Fibroblast of skin of scalp (primary cell): ENCODE measurements around the gene MAK.
"Not testable (repeated sequence)": the region's sequence is repeated elsewhere in the genome, so short reads cannot be mapped to it uniquely, and the experiment has no call there.

Experiments
- DNase-seq: peaks from one replicate; pipeline ENCODE4 v3.0.0-alpha.2; 2013

MAK gene

DNA sequence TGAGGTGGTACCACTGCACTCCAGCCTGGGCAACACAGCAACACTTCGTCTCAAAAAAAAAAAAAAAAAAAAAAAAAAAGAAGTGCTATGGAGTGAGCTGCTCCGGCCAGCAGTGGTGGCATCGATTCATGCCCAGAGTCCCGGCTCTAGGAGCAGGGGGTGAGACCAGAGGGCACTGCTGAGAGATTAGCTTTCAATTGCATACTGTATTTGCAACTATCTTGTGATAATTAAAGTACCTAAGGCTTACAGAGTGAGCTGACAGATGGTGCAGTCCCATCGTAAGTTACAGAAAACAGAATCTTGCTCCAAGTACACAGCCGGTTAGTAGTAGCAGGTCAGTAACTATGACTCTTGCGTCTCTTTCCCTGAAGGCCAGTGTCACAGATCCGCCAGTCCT lies 59.3 kb downstream of the MAK start:
- no peak for DNase-seq

GRCh38 chr6:10778230-10778629 lies 60.1 kb downstream of the MAK start:
- DNase-seq: no peak

- DNase-seq: no peak
These were observed 66.9 kb downstream of the MAK start for GRCh38 chr6:10771371-10771894.

- DNase-seq: no peak
These were observed 68.9 kb downstream of the MAK start for GRCh38 chr6:10769419-10769818.

- DNase-seq: no peak
These were observed 75.3 kb downstream of the MAK start for GRCh38 chr6:10763006-10763405.

GRCh38 chr6:10759884-10760329 lies 78.4 kb downstream of the MAK start:
- peak; percentile 13 for DNase-seq

DNA sequence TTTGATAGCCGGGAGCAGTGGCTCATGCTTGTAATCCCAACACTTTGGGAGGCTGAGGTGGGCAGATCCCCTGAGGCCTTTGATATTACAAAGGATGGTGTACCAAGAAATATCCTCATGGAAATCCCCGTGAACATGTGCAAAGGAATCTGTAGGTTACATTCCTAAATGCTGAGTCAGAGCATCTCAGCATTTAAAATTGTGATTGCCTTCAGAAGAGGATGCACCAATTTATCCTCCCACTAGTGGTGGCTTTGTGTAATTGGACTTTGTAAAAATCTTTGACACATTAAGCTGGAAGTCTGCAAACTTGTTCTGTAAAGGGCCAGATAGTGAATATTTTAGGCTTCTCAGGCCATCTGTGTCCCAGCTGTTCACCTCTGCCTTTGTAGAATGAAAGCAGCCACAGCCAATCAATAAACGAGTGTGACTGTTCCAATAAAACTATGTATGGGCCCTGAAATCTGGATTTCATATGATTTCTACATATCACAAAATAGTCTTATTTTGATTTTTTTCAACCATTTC lies 79.0 kb downstream of the MAK start:
- DNase-seq: peak; percentile 84

DNA sequence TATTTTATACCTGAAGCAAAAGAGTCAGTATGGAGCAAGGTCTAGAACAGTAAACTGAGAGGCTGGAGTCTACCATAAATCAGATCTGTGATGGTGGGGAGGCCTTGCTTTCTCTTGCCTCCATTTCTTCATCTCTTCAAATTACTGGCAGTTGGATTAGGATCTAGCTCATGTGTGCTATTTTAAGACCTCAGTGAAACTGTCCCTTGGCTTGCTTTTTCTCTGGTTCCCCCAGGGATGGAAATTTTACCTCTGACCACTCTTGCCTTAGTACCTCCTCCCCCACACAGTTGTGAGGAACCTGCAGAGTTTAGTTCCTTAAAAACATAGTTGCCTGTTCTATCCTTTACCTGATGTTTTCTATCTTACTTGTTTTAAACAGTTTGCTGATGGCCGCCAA lies 82.3 kb downstream of the MAK start:
- DNase-seq: no peak

- not testable (repeated sequence) for DNase-seq
These were observed 86.6 kb downstream of the MAK start for GRCh38 chr6:10751757-10752156.

- not testable (repeated sequence) for DNase-seq
These were observed 87.8 kb downstream of the MAK start for GRCh38 chr6:10750568-10750967.

DNA sequence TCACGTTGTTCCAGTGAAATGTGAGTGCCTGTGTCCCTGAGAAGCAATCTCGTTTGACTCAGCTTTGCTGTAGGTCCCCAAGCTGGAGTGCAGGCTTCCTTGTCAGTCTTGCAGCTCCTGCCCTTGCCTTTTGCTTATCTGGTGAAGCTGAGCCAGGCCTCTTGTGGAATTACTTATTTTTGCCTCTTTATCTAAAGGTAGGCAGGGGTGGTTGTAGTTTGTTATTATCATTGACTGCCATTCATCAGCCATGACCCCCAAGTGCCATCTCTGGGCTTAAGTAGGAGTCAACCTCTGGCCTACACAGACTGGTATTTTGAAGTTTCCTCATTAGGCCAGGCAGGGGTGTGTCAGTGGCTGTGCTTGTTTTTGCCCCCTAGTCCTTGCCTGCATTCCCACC lies 88.6 kb downstream of the MAK start:
- DNase-seq: no peak

GRCh38 chr6:10747251-10747972 lies 90.9 kb downstream of the MAK start, which contains the start of gene TMEM14B:
Gene TMEM14B, plus strand, starts transcription at chr6:10747805. Its CDS starts 1,441 bp downstream, at chr6:10749246.
- DNase-seq: peak; percentile 96

- DNase-seq: no peak
These were observed 91.5 kb downstream of the MAK start for GRCh38 chr6:10746915-10747250.

DNA sequence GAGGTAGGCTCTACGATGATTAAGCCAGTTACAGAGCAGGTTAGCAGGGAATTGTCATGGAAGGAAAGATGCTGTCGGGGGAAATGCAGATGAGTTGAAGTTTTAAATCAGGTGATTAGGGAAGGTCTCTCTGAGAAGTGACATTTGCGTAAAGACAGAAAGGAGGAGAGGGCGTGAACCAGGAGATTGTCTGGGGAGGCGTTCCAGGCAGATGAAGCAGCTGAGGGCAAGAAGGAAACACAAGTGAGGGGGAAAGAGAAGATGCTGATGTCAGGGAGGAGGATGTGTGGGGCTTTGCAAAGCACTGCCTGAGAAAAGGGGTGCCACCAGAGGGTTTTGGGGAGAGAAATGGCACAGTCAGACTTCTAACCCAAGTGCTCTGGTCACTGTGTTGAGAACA lies 93.2 kb downstream of the MAK start:
- no peak for DNase-seq

DNA sequence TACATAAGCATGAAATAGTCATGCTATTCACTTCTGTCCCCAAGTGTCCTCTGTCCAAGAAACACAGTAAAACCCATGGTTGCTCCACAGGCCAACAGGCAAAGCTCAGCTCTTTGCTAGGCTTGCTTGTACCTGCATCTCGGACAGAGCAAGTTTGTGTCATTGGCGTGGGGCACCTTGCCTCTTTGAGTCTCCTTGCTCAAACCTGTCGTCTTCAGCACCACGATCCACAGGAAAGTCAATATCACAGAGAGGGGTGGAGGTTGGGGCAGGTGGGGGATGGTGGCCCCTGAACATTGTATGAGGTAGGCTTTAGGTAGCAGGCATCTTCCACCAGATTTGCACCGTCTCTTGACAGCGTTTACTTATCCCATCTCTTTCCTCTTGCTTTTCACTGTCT lies 94.8 kb downstream of the MAK start:
- DNase-seq: no peak

GRCh38 chr6:10742251-10742650 lies 96.1 kb downstream of the MAK start:
- no peak for DNase-seq

GRCh38 chr6:10741643-10742042 lies 96.7 kb downstream of the MAK start:
- not testable (repeated sequence) for DNase-seq

- DNase-seq: no peak
These were observed 98.3 kb downstream of the MAK start for GRCh38 chr6:10740061-10740460.

GRCh38 chr6:10736731-10737130 lies 101.6 kb downstream of the MAK start:
- no peak for DNase-seq

DNA sequence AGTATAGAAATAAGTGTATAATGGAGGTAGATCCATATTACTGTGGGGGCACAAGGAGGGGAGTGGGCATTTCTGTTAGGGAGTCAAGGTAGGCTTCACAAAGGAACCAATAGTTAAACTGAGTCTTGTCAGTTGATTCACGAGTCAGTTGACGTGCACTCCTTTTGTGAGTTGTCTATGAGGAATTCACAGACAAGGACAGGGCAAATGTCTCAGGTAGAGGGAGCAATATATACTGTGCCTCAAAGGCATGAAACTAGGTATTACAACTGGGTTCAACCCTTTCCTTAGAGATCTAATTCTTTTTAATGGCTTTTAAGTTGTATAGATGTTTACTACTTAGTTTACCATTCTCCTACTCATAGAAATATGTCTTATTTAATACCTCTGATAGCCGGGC lies 104.5 kb downstream of the MAK start:
- no peak for DNase-seq

DNA sequence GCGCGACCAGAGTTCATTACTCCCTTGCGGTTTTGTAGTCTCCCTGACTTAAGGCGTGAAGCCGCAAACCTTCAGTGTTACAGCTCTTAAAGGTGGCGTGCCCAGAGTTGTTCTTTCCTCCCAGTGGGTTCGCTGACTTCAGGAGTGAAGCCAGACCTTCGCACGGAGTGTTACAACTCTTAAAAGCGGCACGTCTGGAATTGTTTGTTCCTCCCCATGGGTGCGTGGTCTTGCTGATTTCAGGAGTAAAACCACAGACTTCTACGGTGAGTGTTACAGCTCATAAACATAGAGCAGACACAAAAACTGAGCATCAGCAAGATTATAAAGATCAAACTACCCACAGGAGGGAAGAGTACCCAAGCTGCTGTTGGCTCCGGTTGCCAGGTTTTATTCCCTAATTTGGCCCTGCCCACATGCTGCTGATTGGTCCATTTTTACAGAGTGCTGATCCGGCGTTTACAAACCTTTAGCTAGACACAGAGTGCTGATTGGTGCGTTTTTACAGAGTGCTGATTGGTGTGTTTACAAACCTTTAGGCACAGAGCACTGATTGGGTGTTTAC lies 105.1 kb downstream of the MAK start:
- DNase-seq: peak; percentile 63

- DNase-seq: no peak
These were observed 108.1 kb downstream of the MAK start for GRCh38 chr6:10730254-10730653.

DNA sequence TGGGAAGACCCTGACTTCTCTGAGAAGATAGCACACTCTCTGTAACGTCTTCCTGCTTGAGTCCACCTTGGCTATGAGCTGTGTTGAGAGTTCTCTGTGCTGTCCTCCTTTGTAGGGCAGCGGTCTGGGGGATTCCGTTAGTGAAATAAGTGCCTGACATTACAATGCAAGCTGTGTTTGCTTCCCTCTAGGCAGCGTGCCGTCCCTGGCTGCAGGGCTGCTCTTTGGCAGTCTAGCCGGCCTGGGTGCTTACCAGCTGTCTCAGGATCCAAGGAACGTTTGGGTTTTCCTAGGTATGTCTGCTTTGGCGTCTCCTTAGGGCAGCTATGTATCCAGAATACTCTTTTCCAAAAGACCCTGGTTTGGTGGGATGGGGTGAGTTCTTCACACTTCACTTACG lies 112.6 kb downstream of the MAK start:
- DNase-seq: no peak

GRCh38 chr6:10725044-10725443 lies 113.3 kb downstream of the MAK start:
- DNase-seq: no peak
